ENCODE data around the gene CGB1.

DNA sequence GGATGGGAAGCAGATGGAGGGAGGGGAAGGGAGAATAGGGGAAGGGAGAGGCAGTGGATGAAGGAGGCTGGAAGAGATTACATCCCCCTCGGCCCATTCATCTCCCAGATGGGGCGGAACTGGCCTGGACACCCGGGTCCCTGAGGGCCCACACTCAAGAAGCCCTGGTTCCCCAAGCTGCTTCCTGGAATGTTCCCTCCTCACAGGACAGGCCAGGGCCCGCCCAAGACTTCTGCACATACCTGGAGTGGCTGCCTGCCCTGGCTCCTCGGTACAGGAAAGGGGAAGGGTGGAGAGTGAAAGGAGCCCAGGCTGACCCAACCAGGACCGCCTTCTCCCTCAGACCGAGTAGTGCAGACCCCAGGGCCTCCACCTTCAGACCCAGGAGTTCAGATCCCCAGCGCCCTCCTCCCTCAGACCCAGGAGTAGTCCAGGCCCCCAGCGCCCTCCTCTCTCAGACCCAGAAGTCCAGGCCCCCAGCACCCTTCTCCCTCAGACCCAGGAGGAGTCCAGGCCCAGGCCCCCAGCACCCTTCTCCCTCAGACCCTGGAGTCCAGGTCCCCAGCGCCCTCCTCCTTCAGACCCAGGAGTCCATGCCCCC lies 27.4 kb upstream of the CGB1 start:
- TF ChIP-seq, protein P1, sequence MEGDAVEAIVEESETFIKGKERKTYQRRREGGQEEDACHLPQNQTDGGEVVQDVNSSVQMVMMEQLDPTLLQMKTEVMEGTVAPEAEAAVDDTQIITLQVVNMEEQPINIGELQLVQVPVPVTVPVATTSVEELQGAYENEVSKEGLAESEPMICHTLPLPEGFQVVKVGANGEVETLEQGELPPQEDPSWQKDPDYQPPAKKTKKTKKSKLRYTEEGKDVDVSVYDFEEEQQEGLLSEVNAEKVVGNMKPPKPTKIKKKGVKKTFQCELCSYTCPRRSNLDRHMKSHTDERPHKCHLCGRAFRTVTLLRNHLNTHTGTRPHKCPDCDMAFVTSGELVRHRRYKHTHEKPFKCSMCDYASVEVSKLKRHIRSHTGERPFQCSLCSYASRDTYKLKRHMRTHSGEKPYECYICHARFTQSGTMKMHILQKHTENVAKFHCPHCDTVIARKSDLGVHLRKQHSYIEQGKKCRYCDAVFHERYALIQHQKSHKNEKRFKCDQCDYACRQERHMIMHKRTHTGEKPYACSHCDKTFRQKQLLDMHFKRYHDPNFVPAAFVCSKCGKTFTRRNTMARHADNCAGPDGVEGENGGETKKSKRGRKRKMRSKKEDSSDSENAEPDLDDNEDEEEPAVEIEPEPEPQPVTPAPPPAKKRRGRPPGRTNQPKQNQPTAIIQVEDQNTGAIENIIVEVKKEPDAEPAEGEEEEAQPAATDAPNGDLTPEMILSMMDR (IDR thresholded peaks at IDR 0.05) = no peak
- TF ChIP-seq POLR2A (IDR thresholded peaks at IDR 0.05; ENCODE audit: low read length) = no peak
- TF ChIP-seq HDAC2 (IDR thresholded peaks at IDR 0.05) = no peak
- TF ChIP-seq USF2 (IDR thresholded peaks at IDR 0.05) = no peak
- TF ChIP-seq JUN (IDR thresholded peaks at IDR 0.05) = no peak
- TF ChIP-seq CHD2 (IDR thresholded peaks at IDR 0.05; ENCODE audit: low read length, partially characterized antibody) = no peak
- TF ChIP-seq EP300 (IDR thresholded peaks at IDR 0.05) = no peak
- TF ChIP-seq, protein P2, sequence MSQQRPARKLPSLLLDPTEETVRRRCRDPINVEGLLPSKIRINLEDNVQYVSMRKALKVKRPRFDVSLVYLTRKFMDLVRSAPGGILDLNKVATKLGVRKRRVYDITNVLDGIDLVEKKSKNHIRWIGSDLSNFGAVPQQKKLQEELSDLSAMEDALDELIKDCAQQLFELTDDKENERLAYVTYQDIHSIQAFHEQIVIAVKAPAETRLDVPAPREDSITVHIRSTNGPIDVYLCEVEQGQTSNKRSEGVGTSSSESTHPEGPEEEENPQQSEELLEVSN (IDR thresholded peaks at IDR 0.05; ENCODE audit: borderline replicate concordance, low read depth) = no peak
